HUDEP-2 (cell line): Measurements from ENCODE around the gene WDR11.

Experiments
- DNase-seq, 76 experiments: peaks; one replicate each; lab custom pipeline; 2025; ENCODE audit not compliant: unreplicated experiment in 76 of 76; lab: John Stamatoyannopoulos, UW

Gene WDR11, protein sequence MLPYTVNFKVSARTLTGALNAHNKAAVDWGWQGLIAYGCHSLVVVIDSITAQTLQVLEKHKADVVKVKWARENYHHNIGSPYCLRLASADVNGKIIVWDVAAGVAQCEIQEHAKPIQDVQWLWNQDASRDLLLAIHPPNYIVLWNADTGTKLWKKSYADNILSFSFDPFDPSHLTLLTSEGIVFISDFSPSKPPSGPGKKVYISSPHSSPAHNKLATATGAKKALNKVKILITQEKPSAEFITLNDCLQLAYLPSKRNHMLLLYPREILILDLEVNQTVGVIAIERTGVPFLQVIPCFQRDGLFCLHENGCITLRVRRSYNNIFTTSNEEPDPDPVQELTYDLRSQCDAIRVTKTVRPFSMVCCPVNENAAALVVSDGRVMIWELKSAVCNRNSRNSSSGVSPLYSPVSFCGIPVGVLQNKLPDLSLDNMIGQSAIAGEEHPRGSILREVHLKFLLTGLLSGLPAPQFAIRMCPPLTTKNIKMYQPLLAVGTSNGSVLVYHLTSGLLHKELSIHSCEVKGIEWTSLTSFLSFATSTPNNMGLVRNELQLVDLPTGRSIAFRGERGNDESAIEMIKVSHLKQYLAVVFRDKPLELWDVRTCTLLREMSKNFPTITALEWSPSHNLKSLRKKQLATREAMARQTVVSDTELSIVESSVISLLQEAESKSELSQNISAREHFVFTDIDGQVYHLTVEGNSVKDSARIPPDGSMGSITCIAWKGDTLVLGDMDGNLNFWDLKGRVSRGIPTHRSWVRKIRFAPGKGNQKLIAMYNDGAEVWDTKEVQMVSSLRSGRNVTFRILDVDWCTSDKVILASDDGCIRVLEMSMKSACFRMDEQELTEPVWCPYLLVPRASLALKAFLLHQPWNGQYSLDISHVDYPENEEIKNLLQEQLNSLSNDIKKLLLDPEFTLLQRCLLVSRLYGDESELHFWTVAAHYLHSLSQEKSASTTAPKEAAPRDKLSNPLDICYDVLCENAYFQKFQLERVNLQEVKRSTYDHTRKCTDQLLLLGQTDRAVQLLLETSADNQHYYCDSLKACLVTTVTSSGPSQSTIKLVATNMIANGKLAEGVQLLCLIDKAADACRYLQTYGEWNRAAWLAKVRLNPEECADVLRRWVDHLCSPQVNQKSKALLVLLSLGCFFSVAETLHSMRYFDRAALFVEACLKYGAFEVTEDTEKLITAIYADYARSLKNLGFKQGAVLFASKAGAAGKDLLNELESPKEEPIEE

DNA sequence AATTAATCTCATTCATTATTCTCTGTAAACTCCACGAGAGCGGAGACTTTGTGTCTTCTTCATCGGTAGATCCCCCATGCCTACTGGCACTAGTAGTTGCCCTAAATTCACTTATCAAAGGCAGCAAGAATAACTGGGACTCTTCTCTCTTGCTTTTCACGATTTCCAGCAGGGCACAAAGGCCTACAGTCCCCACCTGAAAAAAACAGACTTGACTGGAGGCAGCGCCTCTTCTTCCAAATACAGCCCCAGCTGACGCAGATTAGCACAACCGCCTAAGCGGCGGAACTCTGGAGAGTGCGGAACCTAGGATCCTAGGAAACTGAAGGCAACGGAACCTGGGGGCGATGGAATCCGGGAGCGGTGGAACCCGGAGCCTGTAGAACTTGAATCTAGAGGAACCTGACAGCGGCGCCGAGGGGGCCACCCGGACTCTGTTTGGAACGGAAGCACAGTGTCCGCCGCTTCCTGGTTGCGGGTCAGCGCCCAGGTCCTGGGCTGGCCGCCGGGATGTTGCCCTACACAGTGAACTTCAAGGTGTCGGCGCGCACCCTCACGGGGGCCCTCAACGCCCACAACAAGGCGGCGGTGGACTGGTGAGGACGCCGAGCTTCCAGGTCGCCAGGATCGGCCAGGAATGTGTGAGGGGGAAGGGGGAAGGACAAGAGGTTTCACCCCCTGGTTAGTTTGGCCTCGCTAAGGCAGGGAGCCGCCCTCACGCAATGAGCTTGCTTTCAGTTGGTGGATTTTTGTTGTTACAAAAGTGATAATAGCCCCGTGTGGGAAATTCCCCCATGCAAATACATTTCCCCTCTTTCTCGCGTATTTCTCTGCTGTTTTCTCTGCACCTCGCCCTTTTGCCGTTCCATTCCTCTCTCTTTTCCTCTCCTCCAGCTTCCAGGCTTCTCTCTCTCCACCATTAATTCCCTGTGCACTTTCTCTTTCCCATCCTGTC is at the start of gene WDR11:
Gene WDR11, plus strand, starts transcription at position 452 of the 955 bp plus-strand sequence. Its CDS starts 59 bp downstream, at position 511.
- DNase-seq: peak; percentile 31 to 87 (median 76)

DNA sequence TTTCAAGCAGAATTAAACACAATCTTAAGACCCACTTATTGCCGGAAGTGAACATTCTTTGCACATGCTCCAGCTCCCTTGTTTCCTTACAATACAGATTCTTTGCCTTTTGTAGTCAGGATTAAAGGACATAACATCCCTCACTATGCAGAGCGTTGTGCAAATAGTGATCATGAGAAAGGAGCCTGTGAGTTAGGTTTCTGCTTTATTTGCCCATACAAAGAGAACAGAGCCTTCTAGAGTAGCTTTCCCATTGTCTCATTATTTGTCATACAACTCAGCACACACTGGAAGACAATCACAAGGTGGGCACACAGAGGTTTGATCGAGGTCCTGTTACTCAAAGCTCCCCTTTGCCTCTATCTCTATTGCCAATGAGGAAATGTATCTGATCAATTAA is 48.2 kb upstream of the WDR11 start:
- no peak for DNase-seq

DNA sequence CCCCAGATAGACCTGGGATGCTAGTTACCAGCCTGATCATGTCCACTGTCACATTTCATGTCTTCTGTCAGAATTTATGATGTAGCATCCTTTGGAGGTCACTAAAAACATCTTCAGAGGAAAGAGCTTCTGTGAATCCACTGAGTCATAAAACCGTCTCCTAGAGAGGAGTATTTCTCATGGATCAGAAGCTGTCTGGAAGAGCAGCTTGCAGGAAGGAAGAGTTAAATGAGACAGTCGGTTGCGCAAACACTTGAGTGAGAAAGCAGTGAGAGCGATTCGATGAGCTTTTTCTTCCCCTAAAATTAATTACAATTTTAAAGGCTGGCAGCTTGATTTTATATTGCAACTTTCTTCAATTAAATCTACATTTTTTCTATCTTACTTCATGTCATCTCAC is 47.2 kb upstream of the WDR11 start:
- no peak for DNase-seq

DNA sequence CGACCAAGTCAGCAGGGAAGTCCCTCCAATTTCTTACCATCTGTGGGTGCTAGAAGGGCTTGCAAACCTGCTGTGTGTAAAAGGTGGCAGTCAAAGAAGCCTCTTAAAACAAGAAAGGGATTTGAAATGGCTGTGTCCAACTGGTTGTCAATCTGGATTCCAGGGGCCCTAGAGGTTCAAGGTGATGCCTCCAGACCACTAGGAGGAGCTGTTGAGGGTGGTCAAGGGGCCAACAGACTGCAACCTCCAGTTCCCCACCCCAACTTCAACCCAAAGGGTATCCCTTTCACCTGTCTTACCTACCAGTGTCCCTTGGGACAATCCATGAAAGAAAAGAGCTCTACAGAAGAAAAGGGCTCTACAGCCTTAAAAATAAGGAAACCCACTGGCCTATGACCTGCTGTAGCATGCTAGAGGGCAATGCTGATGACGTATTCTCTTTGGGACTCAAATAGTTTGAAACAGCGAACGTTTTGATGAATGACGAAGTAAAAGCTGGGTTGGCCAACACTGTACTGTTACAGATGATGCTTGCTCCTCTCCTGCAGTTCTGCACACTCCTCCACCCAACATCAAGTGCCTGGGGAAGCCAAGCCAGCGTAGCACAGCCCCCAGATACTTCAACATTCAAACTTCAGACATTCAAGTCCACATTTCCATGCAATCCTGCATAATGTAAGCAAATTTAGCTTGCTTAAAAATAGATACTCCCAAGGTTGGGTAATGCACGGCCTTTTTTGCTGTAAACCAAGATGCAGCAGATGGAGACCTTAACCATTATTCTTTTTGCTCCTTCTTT is 45.9 kb upstream of the WDR11 start:
- DNase-seq: no peak

DNA sequence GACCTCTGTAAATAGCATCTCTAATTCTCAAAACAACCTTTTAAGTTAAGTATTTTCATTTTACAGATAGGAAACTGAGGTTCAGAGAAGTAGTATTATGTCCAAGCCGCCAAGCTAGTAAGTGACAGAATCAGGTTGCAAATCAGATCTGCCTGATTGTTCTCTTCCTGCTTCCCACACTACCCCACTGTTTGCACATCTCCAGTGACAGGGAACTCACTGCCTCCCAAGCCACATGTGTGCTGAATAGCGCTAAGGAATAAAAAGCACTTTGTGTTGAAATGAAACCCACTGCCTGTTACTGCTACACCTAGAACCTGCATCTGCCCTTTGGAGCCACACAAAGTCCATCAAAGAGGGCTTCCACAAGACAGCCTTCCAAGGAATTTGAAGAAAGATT is 45.1 kb upstream of the WDR11 start:
- DNase-seq: no peak

DNA sequence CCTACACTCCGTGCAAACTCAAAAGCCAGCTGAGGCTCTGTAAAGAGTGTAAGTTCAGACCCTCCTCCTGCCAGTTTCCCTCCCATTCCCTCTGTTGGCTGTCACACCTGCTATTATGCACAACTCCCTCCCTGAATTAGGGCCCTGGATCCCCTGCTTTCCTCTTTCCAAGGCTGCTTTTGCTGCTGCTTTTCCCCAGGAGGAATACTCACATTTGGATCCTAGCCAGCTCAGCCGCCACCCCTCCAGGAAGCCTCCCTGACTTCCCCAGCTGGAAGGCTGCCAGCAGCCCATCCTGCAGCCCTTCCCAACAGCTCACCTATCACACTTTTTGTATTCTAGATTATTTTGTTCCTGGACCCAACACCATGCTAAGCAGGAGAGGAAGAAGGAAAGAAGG is 40.9 kb upstream of the WDR11 start:
- DNase-seq: no peak

DNA sequence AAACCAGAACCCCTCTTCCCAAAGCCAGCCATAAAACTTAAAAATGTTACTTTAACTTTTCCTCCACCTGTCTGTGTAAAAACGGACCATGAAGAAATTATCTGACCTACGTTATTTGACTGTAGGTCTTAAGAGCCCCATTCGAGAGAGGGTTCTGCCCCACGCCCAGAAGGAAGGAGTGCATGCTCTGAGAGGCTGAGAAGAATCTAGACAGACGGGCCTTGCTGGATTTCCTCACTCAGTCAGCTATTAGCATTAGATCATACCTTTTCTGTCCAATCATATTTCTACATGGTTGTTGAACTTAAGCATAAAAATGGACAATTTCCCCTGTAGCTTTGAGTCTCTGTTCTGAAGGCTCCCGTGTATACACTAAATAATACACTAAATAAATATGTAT is 38.1 kb upstream of the WDR11 start:
- DNase-seq: no peak

DNA sequence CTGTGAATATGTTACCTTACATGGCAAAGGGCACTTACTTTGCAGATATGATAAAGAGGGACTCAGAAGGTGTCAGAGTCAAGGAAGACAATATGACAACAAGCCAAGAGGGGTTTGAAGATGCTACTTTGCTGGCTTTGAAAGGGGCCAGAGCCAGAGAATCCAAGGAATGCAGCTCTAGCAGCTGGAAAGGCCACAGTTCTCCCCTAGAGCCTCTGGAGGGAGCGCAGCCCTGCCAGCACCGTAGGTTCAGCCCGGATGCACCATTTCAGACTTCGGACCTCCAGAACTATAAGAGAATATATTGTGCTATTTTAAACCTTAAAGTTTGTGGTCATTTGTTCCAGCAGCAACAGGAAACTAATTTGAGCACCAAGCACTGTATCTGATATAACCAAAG is 32.9 kb upstream of the WDR11 start:
- no peak for DNase-seq

DNA sequence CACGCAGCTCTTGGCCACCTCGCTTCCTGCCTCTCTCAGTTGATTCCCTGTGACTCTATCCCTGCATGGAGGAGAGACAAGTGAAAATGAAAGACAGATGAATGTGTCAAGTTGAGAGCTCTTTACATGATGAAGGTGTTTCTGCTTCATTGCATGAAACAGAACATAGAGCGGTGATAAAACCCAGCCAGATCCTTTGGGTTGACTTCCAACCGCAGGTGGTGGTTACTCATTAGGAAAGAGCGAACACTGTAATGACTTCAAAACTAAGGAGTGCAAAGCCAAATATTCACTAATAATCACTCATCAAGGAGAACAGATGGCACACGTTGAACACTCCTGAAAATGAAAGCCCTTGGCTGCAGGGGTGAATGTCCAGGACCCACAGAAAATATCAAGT is 31.8 kb upstream of the WDR11 start:
- DNase-seq: no peak

DNA sequence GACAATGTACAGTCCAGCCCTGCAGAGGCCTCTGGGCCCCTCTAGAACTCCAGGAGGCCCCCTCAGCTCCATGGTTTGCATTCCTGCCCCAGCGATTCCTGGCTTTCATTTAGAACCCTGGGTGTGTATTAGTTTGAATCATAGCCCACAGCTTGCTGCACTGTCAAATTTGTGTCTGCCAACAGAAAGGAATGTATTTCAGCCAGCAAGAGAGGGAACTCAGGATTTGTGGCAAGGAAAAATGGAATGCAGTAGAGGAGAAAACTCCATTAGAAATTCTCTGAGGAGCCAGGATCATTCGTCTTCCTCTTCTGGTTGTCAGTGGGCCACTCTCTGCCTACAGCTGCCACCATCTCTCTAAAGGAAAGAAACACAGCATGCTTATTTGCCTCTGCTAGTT is 27.9 kb upstream of the WDR11 start:
- no peak for DNase-seq

DNA sequence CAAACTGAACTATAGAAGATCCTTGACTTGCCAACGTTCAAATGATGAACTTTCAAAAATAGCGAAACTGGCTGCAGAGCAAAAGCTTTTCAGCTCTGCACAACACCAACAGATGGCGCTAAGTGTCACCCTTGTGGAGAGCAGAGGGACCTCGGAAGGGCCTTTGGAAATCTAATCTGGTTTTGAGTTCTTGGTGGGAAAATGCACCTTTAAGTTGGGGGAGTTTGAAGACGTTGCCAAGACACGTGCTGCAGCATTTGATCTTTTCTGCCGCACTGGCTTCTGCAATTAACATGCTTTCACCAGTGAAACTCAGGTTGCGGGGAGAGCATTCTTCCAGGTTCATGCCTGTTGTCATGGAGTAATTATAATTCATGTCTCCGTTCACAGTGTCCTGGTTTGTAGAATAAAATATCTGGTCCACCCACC is 26.3 kb upstream of the WDR11 start:
- DNase-seq: peak in 23 of 76 experiments; percentile 0 to 54 (median 9)

DNA sequence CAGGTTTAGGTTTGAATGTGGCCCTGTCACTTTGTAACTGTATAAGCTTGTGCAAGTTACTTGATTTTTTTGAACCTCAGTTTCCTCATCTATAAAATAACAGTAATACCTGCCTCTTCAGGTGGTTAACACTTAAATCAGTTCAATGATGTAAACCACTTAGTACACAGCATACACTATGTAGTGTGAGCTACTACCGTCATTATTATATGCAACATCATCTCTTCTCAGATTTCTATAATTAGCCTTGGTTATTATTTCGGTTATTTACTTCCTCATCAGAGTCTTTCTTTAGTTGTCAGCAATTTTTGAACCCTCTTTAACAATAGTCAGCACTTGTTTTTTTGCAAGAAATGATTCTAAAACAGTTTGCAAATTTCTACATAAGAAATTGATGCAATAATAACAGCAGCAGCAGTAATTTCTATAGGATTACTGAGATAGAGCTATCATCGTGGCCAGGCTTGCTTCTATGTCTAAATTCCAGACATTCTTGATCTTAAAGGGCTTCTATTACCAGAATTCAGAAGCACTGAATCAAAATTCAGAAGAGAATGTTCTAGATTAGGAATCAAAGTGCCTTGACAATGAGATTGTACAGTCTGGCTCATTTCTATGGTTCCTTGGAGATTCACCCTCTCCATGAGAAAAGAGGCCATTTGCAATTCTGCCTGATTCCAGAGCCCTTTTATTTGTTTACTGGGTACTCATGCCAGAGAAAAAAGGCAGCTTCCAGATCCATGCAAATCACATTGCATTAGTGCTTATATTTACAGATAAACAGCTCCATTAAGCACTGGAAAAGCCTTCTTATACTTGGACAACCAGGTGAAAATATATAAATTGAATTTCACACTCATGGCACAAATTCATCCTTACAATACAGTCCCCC is 25.0 kb upstream of the WDR11 start:
- no peak for DNase-seq

DNA sequence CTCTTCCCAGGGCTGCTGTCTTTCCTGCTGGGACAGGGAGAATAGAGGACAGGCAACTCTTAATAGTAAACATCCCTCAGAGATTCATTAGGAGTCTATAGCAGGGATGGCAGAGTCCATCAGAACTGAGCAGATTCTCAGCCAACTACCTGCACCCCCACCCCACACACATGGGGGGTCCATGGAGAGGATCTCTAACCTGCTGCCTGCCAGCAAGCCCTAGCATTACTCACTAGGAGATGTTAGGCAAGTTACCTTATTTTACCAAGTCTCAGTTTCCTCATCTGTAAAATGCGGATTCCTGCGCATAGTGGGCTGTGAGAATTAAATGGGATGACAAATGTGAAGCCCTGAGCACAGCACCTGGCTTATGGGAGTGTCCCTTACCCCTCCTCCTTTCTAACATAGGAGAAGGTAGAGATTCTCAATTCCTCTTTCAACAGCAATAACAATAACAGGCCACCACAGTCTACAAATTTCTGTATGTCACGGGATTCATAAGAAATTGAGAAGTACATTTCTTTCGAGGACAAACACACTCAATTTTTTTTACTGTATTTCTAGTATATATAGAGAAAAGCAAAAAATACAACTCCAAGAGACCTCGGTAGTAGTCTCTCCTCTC is 23.8 kb upstream of the WDR11 start:
- no peak for DNase-seq

DNA sequence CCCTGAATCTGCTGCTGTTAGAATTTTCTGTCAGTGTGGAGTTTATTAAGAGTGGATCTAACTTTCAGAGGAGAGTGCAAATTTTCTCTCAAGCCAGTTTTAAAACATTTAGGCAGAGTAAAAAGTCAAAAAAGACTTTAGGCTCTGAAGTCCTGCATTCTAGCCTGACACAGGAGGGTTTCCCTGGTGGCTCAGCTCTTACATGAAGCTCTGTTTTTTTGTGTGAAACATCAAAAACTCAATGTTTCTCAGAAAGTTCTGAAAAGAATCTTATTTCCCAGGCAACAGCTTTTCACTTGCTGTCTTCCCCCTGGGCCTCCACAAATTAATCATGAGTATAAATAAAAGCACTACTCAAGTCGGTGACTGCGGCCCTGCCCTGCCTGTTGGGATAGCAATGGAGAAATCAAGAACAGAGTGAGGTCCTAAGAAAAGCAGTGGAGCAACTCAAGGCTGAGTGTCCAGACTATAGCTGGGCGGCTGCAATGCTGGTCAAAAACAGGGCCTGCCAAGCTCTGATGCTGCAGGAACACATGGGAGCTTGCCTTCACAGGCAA is 22.3 kb upstream of the WDR11 start:
- DNase-seq: peak in 2 of 76 experiments; percentile 3 to 7

DNA sequence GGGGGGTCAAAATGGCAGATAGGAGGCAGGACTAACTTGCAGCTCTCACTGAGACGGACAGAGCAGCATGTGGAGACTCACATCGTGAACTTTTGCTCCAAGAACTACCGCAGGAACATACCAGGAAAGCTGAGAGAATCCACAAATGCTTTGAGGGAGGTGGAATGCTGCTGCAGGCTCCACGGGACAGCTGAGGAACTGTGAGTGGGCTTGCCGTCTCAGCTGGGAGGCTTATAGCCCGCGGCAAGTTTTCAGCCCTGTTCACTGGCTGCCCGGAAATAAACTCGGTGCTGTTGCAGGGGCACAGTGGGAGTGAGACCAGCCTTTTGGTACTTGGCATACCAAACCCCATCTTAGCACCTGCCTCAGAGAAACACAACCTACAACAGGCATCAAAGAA is 19.1 kb upstream of the WDR11 start:
- no peak for DNase-seq

DNA sequence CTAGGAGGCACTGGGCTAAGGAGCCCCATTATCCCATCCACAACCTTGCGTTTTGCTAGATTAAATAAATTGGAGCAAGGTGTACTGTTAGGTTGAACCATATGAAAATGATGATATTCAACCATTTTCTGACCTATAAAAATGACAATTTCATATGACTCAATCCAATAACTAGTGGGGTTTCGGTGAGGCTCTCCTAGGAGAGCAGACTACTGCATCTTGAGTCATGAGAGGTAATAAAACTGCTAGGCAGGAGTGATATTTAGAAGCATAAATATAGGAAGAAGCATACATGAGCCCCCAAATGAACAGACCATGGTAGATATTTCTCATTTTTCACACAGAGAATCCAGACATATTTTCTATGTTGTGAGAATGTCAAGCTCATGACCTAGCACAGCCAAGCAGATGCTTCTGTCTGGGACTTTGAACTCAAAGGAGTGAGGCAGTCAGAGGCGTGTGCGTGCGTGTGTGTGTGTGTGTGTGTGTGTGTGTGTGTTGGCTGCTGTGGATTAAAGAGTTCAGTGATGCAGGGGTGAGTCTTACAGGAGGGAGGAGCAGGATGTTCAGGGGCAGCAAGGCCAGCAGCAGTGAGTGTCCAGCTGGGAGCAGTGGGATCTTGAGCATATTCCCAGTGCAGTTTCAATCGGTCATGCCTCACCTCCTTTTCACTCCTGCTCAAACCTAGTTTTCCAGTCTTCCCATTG is 17.8 kb upstream of the WDR11 start:
- DNase-seq: no peak

DNA sequence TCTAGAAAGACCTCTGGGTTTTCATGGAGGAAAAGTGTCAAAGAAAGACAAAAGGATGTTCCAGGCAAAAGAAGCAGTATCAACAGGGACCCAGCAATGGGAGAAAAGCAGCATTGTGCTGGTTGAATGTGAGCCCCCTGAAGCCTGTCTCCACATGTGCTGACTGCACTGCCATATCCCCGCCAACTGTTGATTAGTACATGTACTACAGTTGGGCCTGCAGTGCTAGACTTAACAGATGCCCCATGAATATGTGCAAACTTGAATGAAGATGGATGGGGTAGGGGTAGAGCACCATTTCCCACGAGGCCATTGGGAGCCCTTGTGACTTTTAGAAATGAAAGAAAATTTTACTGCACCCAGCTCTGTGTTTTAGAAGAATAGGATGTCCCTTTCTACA is 15.6 kb upstream of the WDR11 start:
- DNase-seq: no peak
